GM12878 (cell line): ENCODE measurements around the gene FYTTD1.

Experiments
- EP300 ChIP-seq, 2 experiments: fragments of 150-350 bp in 1 of 2; IDR thresholded peaks; 2 replicates each; pipeline ENCODE4 v1.6.1; 2011 to 2012; ENCODE audit warnings: low read depth in 2 of 2, low read length in 2 of 2, borderline replicate concordance in 1 of 2, improper control_type of control experiment in 1 of 2, inconsistent platforms in 1 of 2; ENCODE audit not compliant: control insufficient read depth in 1 of 2
- EZH2 ChIP-seq: IDR thresholded peaks from 2 replicates; pipeline ENCODE4 v1.6.1; 2012; ENCODE audit warnings: low read depth, mild to moderate bottlenecking, control low read depth, inconsistent platforms, low read length, borderline replicate concordance; ENCODE audit not compliant: control insufficient read depth
- HDGF ChIP-seq: fragments of 450-650 bp; IDR thresholded peaks from 2 replicates; pipeline ENCODE4 v1.6.1; 2016; ENCODE audit warnings: antibody characterized with exemption
- NFYB ChIP-seq: IDR thresholded peaks from 2 replicates; pipeline ENCODE4 v1.6.1; 2011; ENCODE audit warnings: low read depth, mild to moderate bottlenecking, low read length, improper control_type of control experiment, moderate library complexity; ENCODE audit not compliant: insufficient read depth
- NRF1 ChIP-seq: conservative IDR thresholded peaks from 2 replicates; pipeline ENCODE4 v1.6.1; 2011; ENCODE audit warnings: mild to moderate bottlenecking, low read depth, low read length, improper control_type of control experiment
- POU2F2 ChIP-seq: IDR thresholded peaks from 3 replicates; pipeline ENCODE4 v1.6.1; 2011; ENCODE audit warnings: low read depth, mild to moderate bottlenecking, low read length, borderline replicate concordance
- RBBP5 ChIP-seq: fragments of 200-600 bp; sonication (generic); conservative IDR thresholded peaks from 2 replicates; pipeline ENCODE4 v1.6.1; 2016
- SMAD1 ChIP-seq: fragments of 450-650 bp; IDR thresholded peaks from 2 replicates; pipeline ENCODE4 v1.6.1; 2018; ENCODE audit warnings: mild to moderate bottlenecking, low read depth; ENCODE audit not compliant: partially characterized antibody
- TF ChIP-seq, protein P1 (sequence below): IDR thresholded peaks from 2 replicates; pipeline ENCODE4 v1.6.1; 2012; ENCODE audit warnings: low read depth, low read length, improper control_type of control experiment
- TF ChIP-seq, protein P2 (sequence below), 3 experiments: IDR thresholded peaks in 2 of 3; conservative IDR thresholded peaks in 1 of 3; 2 replicates each; pipeline ENCODE4 v1.5.1; 2011; ENCODE audit warnings: low read depth in 3 of 3, low read length in 3 of 3, mild to moderate bottlenecking in 3 of 3, control low read depth in 2 of 3, moderate library complexity in 2 of 3, inconsistent platforms in 1 of 3, mixed read lengths in 1 of 3; ENCODE audit not compliant: control insufficient read depth in 2 of 3, insufficient read depth in 1 of 3; ENCODE audit errors: extremely low read depth in 1 of 3
- TF ChIP-seq, protein P3 (sequence below): fragments of 450-650 bp; IDR thresholded peaks from 2 replicates; pipeline ENCODE4 v1.6.1; 2016; ENCODE audit warnings: mild to moderate bottlenecking

DNA sequence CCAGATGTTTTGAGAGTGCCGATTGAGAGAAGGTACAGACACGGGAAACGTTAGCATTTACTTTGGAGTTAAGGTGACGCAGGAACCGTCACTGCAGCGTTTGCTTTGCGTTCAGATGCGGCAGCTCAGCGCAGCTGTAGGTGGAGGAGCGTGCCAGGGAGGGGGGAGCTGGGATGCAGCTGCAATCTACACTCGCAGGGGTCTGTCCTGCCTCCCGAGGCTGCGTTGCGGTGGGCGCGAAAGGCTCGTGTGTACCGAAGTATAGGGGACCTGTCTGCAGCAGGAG is 425 bp upstream of the FYTTD1 start:
- TF ChIP-seq, protein P1, sequence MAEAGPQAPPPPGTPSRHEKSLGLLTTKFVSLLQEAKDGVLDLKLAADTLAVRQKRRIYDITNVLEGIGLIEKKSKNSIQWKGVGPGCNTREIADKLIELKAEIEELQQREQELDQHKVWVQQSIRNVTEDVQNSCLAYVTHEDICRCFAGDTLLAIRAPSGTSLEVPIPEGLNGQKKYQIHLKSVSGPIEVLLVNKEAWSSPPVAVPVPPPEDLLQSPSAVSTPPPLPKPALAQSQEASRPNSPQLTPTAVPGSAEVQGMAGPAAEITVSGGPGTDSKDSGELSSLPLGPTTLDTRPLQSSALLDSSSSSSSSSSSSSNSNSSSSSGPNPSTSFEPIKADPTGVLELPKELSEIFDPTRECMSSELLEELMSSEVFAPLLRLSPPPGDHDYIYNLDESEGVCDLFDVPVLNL, result no peak
- no peak for TF ChIP-seq POU2F2
- TF ChIP-seq, protein P2, sequence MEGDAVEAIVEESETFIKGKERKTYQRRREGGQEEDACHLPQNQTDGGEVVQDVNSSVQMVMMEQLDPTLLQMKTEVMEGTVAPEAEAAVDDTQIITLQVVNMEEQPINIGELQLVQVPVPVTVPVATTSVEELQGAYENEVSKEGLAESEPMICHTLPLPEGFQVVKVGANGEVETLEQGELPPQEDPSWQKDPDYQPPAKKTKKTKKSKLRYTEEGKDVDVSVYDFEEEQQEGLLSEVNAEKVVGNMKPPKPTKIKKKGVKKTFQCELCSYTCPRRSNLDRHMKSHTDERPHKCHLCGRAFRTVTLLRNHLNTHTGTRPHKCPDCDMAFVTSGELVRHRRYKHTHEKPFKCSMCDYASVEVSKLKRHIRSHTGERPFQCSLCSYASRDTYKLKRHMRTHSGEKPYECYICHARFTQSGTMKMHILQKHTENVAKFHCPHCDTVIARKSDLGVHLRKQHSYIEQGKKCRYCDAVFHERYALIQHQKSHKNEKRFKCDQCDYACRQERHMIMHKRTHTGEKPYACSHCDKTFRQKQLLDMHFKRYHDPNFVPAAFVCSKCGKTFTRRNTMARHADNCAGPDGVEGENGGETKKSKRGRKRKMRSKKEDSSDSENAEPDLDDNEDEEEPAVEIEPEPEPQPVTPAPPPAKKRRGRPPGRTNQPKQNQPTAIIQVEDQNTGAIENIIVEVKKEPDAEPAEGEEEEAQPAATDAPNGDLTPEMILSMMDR (IDR thresholded peaks at IDR 0.05 in 2 of 3, conservative IDR thresholded peaks at IDR 0.05 in 1 of 3; ENCODE audit: control insufficient read depth in 2 of 3, extremely low read depth in 1 of 3, insufficient read depth in 1 of 3, low read depth in 3 of 3, low read length in 3 of 3), result no peak
- TF ChIP-seq, protein P3, sequence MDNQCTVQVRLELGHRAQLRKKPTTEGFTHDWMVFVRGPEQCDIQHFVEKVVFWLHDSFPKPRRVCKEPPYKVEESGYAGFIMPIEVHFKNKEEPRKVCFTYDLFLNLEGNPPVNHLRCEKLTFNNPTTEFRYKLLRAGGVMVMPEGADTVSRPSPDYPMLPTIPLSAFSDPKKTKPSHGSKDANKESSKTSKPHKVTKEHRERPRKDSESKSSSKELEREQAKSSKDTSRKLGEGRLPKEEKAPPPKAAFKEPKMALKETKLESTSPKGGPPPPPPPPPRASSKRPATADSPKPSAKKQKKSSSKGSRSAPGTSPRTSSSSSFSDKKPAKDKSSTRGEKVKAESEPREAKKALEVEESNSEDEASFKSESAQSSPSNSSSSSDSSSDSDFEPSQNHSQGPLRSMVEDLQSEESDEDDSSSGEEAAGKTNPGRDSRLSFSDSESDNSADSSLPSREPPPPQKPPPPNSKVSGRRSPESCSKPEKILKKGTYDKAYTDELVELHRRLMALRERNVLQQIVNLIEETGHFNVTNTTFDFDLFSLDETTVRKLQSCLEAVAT, result no peak
- no peak for TF ChIP-seq NRF1
- TF ChIP-seq SMAD1, result no peak
- no peak for TF ChIP-seq EZH2
- TF ChIP-seq RBBP5, result no peak
- TF ChIP-seq HDGF, result peak; percentile 17; the same call in 1 of the 2 replicates
- 0 out of 4 replicates have a peak, but pooled peaks of 1 of the 2 experiments have one; percentile 23 for TF ChIP-seq EP300 (IDR thresholded peaks at IDR 0.05; ENCODE audit: borderline replicate concordance in 1 of 2, control insufficient read depth in 1 of 2, low read depth in 2 of 2, low read length in 2 of 2)
- TF ChIP-seq NFYB, result no peak
